ENCODE measurements around the gene PI4K2A.

GRCh38 chr10:97673736-97674525 is 33.5 kb downstream of the PI4K2A start:
- TF ChIP-seq, protein P1, sequence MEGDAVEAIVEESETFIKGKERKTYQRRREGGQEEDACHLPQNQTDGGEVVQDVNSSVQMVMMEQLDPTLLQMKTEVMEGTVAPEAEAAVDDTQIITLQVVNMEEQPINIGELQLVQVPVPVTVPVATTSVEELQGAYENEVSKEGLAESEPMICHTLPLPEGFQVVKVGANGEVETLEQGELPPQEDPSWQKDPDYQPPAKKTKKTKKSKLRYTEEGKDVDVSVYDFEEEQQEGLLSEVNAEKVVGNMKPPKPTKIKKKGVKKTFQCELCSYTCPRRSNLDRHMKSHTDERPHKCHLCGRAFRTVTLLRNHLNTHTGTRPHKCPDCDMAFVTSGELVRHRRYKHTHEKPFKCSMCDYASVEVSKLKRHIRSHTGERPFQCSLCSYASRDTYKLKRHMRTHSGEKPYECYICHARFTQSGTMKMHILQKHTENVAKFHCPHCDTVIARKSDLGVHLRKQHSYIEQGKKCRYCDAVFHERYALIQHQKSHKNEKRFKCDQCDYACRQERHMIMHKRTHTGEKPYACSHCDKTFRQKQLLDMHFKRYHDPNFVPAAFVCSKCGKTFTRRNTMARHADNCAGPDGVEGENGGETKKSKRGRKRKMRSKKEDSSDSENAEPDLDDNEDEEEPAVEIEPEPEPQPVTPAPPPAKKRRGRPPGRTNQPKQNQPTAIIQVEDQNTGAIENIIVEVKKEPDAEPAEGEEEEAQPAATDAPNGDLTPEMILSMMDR (IDR thresholded peaks at IDR 0.05) = no peak
- TF ChIP-seq EZH2 (IDR thresholded peaks at IDR 0.05; ENCODE audit: borderline replicate concordance, insufficient read depth, low read depth, low read length, poor library complexity, severe bottlenecking) = no peak

All from B cell (primary cell).